Heart right ventricle (tissue), 16 donors: ENCODE measurements around the gene SNX32. TPM values are rescaled to one million over a fixed set of nuclear protein-coding genes. Genes with fewer than 3 reads are reported as not detected.
"Not testable (repeated sequence)": the region's sequence is repeated elsewhere in the genome, so short reads cannot be mapped to it uniquely, and the experiment has no call there.

Experiments
- ATAC-seq, 8 donors: fragments of 200-7000 bp; cut with Tn5 transposase; one replicate each; pipeline ENCODE4 v1.9.1; 2020; ENCODE audit warnings: mild to moderate bottlenecking in 8 of 8, moderate library complexity in 8 of 8, moderate number of reproducible peaks in 1 of 8
- DNase-seq, 2 donors: peaks; one replicate each; pipeline ENCODE4 v3.0.0-alpha.2; 2020
- H3K27ac ChIP-seq, 10 donors: fragments of 200-600 bp; sonication (generic) in 2 of 10; one replicate each; pipeline versions ENCODE4 v1.5.0 to v1.8.0; 2020 to 2022; ENCODE audit warnings: mild to moderate bottlenecking in 3 of 10
- H3K27me3 ChIP-seq, 7 donors: fragments of 200-600 bp; one replicate each; pipeline ENCODE4 v1.8.0; 2021 to 2022; ENCODE audit warnings: mild to moderate bottlenecking in 2 of 7
- H3K36me3 ChIP-seq, 9 donors: fragments of 200-600 bp; sonication (generic) in 1 of 9; one replicate each; pipeline versions ENCODE4 v1.5.0 to v1.8.0; 2020 to 2022; ENCODE audit warnings: mild to moderate bottlenecking in 2 of 9
- H3K4me1 ChIP-seq, 9 donors: fragments of 200-600 bp; sonication (generic) in 1 of 9; one replicate each; pipeline versions ENCODE4 v1.5.0 to v1.8.0; 2020 to 2022; ENCODE audit warnings: mild to moderate bottlenecking in 4 of 9
- H3K4me3 ChIP-seq, 10 donors: fragments of 200-600 bp; sonication (generic) in 2 of 10; one replicate each; pipeline versions ENCODE4 v1.5.0 to v1.8.0; 2020 to 2022; ENCODE audit warnings: mild to moderate bottlenecking in 7 of 10, moderate library complexity in 2 of 10
- H3K9me3 ChIP-seq, 11 donors: fragments of 200-600 bp in 10 of 11; sonication (generic) in 2 of 11; one replicate each; pipeline versions ENCODE4 v1.5.0 to v1.8.0; 2013 to 2022; ENCODE audit warnings: mild to moderate bottlenecking in 2 of 11, control low read depth in 1 of 11, moderate library complexity in 1 of 11
- WGBS, 2 donors: extraction: QIAGEN DNeasy Blood & Tissue Kit; methylation state at CpG; one replicate each; pipeline ENCODE4 v1.1.7; 2013; ENCODE audit warnings: inconsistent platforms in 1 of 2; 5-methylcytosine and 5-hydroxymethylcytosine counted together
- intact Hi-C, 10 donors: fragments of 100-400 bp; cut with DNase I; formaldehyde crosslinking; loops; one replicate each; pipeline versions ENCODE4 v1.11.1 to v1.14.2; 2022
- polyA plus RNA-seq, 2 donors: library from polyadenylated mRNA; stranded (reverse); fragments of 200-250 nt; gene quantifications; one replicate each; pipeline ENCODE4 v1.2.3, GENCODE V29; 2013
- total RNA-seq, 10 donors: library from RNA; stranded (reverse); fragmentation: NEBNext Ultra II Directional in 3 of 10; extraction: Animal tissue kit (Norgen Biotek cat#: 25700) in 3 of 10; gene quantifications; one replicate each; pipeline versions ENCODE4 v1.2.1 to v1.2.4, GENCODE V29; 2021 to 2023
- TF ChIP-seq, protein P1 (sequence below), 9 donors: fragments of 200-600 bp; sonication (generic) in 2 of 9; IDR thresholded peaks; one replicate each; pipeline versions ENCODE4 v1.5.0 to v1.8.0; 2021 to 2022; ENCODE audit warnings: antibody characterized with exemption in 9 of 9, mild to moderate bottlenecking in 5 of 9, moderate library complexity in 1 of 9
- donor health status: Arrhythmogenic right ventricular cardiomyopathy.
- donor health status: ischemic (EF 13 %, LVEDD 7.1; RV severe dilation, severe dysfunction).
- donor health status: healthy with polysubstance abuse.
- donor health status: DM: no; HTN: yes; CAD: no.
- donor health status: DM: no; HTN: no; CAD: no.
- donor health status: ischemic (EF 25% LVEDD 6.9; RV normal size, moderate dysfunction).
- donor health status: ischemic (EF 25% LVEDD 5.7; RV mildly dilated, moderate dysfunction).
- donor health status: healthy.
- donor health status: DM: yes; HTN: yes; CAD: no.
- donor health status: Ischemic cardiomyopathy.
- donor health status: ischemic (EF 35%, LVEDD 5.7; RV mildly dilated, moderate dysfunction).
- donor health status: nonischemic (EF 11% LVEDD 7.7; RV severe dilation, severe dysfunction).
- donor health status: DM: yes; HTN: yes; CAD: no.
- donor health status: PGD.
- donor health status: ischemic (EF 29% LVEDD 5.4; RV normal size, mild dysfunction).
- donor health status: nonischemic (EF 23%, LVEDD 6.1; RV moderate dilation, normal function).

The SNX32 gene
- total and polyA plus RNA-seq, 12 donors, result 0.13 to 0.58 (median 0.32) TPM; not detected in 5

DNA sequence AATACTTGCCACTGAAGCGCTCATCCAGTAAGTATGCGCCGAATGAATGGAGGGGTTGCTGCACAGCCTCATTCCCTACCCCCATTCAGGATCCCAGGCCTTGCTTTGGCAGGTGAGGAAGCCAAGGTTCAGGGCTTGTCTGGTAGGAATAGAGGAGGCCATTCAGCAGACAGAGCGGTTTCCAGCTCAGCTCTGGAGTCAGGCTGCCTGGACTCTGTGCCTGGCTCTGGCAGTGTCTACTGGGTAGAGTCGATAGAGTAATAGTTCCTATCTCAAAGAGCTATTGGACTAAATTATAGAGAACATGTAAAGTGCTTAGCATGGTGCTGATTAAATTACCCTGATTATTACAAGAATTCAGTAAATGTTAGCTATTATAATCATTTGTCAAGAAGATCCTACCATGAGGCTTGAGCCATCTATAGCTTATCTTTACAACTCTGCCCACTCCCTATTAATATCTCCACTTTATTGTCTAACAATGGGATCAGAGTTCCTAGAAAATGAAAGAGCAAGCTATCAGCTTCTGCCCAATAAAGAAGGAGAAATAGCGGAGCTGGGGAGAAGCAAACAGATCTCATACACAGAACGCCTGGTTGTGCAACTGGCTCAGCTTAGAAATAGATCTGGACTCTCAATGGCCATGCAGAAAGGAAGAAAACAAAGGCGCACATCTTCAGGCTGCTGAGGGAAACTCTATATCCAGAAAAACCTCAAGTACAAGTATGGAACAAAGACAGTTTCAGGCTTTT, 6.6 kb upstream of the SNX32 start:
- Histone ChIP-seq H3K27me3 (peaks cover 0 to 4% (median 0%) of the 10 kb centered on the region in 7 donors), H3K4me3 (no peak overlapping the region), H3K27ac (no peak overlapping the region), H3K9me3 (no peaks in the 10 kb centered on the region), H3K4me1 (no peaks in the 10 kb centered on the region), H3K36me3 (no peaks in the 10 kb centered on the region)
- 86 to 92% methylated on average over 8 of the region's 8 CpGs for WGBS, 2 donors
- TF ChIP-seq, protein P1, sequence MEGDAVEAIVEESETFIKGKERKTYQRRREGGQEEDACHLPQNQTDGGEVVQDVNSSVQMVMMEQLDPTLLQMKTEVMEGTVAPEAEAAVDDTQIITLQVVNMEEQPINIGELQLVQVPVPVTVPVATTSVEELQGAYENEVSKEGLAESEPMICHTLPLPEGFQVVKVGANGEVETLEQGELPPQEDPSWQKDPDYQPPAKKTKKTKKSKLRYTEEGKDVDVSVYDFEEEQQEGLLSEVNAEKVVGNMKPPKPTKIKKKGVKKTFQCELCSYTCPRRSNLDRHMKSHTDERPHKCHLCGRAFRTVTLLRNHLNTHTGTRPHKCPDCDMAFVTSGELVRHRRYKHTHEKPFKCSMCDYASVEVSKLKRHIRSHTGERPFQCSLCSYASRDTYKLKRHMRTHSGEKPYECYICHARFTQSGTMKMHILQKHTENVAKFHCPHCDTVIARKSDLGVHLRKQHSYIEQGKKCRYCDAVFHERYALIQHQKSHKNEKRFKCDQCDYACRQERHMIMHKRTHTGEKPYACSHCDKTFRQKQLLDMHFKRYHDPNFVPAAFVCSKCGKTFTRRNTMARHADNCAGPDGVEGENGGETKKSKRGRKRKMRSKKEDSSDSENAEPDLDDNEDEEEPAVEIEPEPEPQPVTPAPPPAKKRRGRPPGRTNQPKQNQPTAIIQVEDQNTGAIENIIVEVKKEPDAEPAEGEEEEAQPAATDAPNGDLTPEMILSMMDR (IDR thresholded peaks at IDR 0.05), result no peak
- intact Hi-C loops, result no loop called here
- DNase-seq (no peak), ATAC-seq (no peak)

DNA sequence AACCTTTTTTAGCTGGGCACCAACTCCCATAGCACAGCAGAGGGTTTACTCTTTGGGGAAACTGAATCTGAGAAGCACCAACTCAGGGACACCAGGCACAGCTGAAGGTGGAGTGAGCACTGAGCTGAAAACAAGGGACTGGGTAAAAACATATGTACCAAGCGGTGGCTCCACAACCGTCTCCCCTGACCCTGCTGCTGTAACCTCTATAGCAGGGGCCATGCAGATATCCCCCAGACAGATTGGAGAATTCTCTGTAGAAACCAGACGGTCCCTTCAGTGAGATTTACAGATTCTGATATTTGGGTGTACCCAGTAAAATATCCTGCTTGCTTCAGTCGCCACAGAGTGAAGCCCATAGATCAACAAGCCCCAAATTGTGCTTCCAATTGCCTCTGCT, 4.3 kb upstream of the SNX32 start:
- intact Hi-C loops, result no loop called here

DNA sequence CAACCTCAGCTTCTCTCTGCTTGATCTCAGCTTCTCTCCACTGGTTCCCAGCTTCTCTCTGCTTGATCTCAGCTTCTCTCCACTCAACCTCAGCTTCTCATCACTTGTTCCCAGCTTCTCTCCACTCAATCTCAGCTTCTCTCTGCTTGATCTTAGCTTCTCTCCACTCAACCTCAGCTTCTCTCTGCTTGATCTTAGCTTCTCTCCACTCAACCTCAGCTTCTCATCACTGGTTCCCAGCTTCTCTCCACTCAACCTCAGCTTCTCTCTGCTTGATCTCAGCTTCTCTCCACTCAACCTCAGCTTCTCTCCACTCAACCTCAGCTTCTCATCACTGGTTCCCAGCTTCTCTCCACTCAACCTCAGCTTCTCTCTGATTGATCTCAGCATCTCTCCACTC, 1.5 kb upstream of the SNX32 start:
- not testable (repeated sequence) for H3K9me3 ChIP-seq, ATAC-seq, H3K27me3 ChIP-seq, H3K27ac ChIP-seq, H3K4me3 ChIP-seq, H3K36me3 ChIP-seq, DNase-seq
- peaks cover 0 to 18% (median 6%) of the 10 kb centered on the region in 9 donors for H3K4me1 ChIP-seq
- intact Hi-C loops, result loop anchor here in 1 of 10 donors (10.0 kb wide), 1 partner anchor 197 kb away; the partner anchor contains the start of gene SIPA1

More for the DNA sequence above, 4.3 kb upstream of the SNX32 start:
- TF ChIP-seq, protein P1 (IDR thresholded peaks at IDR 0.05), result no peak
- no peak overlapping the region for H3K27ac ChIP-seq
- no peak for DNase-seq
- H3K4me3 ChIP-seq, result no peak overlapping the region
- no peaks in the 10 kb centered on the region for H3K9me3 ChIP-seq
- no peaks in the 10 kb centered on the region for H3K36me3 ChIP-seq
- WGBS, 2 donors, result 58 to 62% methylated on average over 4 of the region's 4 CpGs
- peaks cover 0 to 16% (median 6%) of the 10 kb centered on the region in 9 donors for H3K4me1 ChIP-seq
- no peak for ATAC-seq
- peaks cover 0 to 10% (median 0%) of the 10 kb centered on the region in 7 donors for H3K27me3 ChIP-seq

DNA sequence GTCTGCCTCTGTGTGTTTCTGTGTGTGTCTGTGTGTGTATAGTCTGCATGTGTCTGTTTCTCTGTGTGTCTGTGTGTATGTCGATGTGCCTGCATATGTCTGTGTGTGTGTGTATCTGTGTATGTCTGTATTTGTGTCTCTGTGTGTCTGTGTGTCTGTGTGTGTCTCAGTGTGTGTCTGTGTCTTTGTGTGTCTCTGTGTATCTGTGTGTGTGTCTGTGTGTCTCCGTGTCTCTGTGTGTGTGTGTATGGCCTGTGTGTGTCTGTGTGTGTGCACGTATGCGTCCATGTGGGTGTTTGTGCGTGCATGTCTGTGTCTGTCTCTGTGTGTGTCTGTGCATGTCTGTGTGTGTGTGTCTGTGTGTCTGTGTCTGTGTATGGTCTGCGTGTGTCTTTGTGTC, 439 bp downstream of the SNX32 start:
- no peaks in the 10 kb centered on the region for H3K36me3 ChIP-seq
- H3K9me3 ChIP-seq, result no peaks in the 10 kb centered on the region
- TF ChIP-seq, protein P1 (IDR thresholded peaks at IDR 0.05), result no peak
- peak overlapping the region; percentile 40 to 70 (median 58) for H3K4me3 ChIP-seq
- peak in 3 of 8 donors; percentile 4 to 23 (median 15) for ATAC-seq
- intact Hi-C loops, result loop anchor here in 1 of 10 donors (10.0 kb wide), 1 partner anchor 199 kb away; the partner anchor contains the start of gene SIPA1
- peaks cover 0 to 18% (median 6%) of the 10 kb centered on the region in 9 donors for H3K4me1 ChIP-seq
- no peak for DNase-seq
- no peak overlapping the region for H3K27ac ChIP-seq
- WGBS, 2 donors, result 38 to 60% methylated on average over 6 of the region's 6 CpGs
- peaks cover 0 to 10% (median 0%) of the 10 kb centered on the region in 7 donors for H3K27me3 ChIP-seq

DNA sequence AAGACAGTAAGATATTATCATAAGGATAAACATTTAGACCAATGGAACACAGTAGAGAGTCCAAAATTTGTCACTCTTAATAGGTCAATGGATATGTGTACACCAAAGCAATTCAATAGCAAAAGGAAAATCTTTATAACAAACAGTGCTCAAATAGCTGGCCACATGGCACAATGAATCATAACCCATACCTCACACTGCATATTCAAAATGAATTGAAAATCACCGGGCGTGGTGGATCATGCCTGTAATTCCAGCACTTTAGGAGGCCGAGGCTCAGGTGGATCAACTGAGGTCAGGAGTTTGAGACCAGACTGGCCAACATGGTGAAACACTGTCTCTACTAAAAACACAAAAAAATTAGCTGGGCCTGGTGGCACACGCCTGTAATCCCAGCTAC, 8.4 kb downstream of the SNX32 start:
- Histone ChIP-seq H3K36me3 (no peaks in the 10 kb centered on the region), H3K27me3 (no peaks in the 10 kb centered on the region), H3K27ac (no peak overlapping the region), H3K9me3 (no peaks in the 10 kb centered on the region), H3K4me1 (no peaks in the 10 kb centered on the region), H3K4me3 (no peak overlapping the region)
- TF ChIP-seq, protein P1 (IDR thresholded peaks at IDR 0.05), result no peak
- DNase-seq (no peak), ATAC-seq (no peak)
- WGBS, 2 donors, result 97 to 98% methylated on average over 4 of the region's 4 CpGs
- intact Hi-C loops, result no loop called here
